Neuronal stem cell (in vitro differentiated cells): ENCODE data around the gene NOS1AP.

Experiments used
- DNase-seq: peaks from one replicate; pipeline ENCODE4 v3.0.0-alpha.2; 2013; ENCODE audit warnings: low spot score
- H2AFZ ChIP-seq: one replicate; pipeline ENCODE4 v1.6.1; 2013; ENCODE audit warnings: mild to moderate bottlenecking, low read length, inconsistent platforms
- H2AK5ac ChIP-seq: 2 replicates; pipeline ENCODE4 v1.6.1; 2013; ENCODE audit warnings: low read depth, mild to moderate bottlenecking, inconsistent platforms, low read length, moderate library complexity, mixed read lengths
- H2BK120ac ChIP-seq: 2 replicates; pipeline ENCODE4 v1.6.1; 2013; ENCODE audit warnings: low read depth, mild to moderate bottlenecking, inconsistent platforms, low read length, moderate library complexity, mixed read lengths
- H2BK12ac ChIP-seq: one replicate; pipeline ENCODE4 v1.6.1; 2013; ENCODE audit warnings: low read length, inconsistent platforms
- H2BK15ac ChIP-seq: 2 replicates; pipeline ENCODE4 v1.6.1; 2013; ENCODE audit warnings: mild to moderate bottlenecking, low read length, inconsistent platforms, mixed read lengths
- H2BK5ac ChIP-seq: one replicate; pipeline ENCODE4 v1.6.1; 2013; ENCODE audit warnings: inconsistent platforms, mild to moderate bottlenecking, low read length, moderate library complexity
- H3K14ac ChIP-seq: one replicate; pipeline ENCODE4 v1.6.1; 2013; ENCODE audit warnings: low read length, inconsistent platforms
- H3K18ac ChIP-seq: 2 replicates; pipeline ENCODE4 v1.6.1; 2013; ENCODE audit warnings: low read length, inconsistent platforms
- H3K23ac ChIP-seq: 2 replicates; pipeline ENCODE4 v1.6.1; 2013; ENCODE audit warnings: low read depth, mild to moderate bottlenecking, mixed read lengths, low read length, inconsistent platforms; ENCODE audit not compliant: poor library complexity
- H3K27ac ChIP-seq: replicated peaks from 3 replicates; pipeline ENCODE4 v1.5.1; 2013; ENCODE audit warnings: low read length, inconsistent platforms
- H3K27me3 ChIP-seq, 3 experiments: 2 replicates each; pipeline ENCODE4 v1.6.1; 2013; ENCODE audit warnings: low read length in 3 of 3, mild to moderate bottlenecking in 2 of 3, inconsistent platforms in 1 of 3, low read depth in 1 of 3, mixed read lengths in 1 of 3, moderate library complexity in 1 of 3; ENCODE audit not compliant: control insufficient read depth in 3 of 3, insufficient read depth in 3 of 3
- H3K36me3 ChIP-seq, 2 donors: replicated peaks in 1 of 2; 2 replicates each; pipeline ENCODE4 v1.6.1; 2013; ENCODE audit warnings: low read length in 2 of 2; ENCODE audit not compliant: control insufficient read depth in 2 of 2, insufficient read depth in 2 of 2
- H3K4ac ChIP-seq: 2 replicates; pipeline ENCODE4 v1.6.1; 2013; ENCODE audit warnings: inconsistent platforms, mild to moderate bottlenecking, low read length, moderate library complexity
- H3K4me1 ChIP-seq, 2 donors: 1 replicate in 1 of 2; 2 replicates in 1 of 2; pipeline ENCODE4 v1.6.1; 2013; ENCODE audit warnings: low read length in 2 of 2, low read depth in 1 of 2; ENCODE audit not compliant: control insufficient read depth in 2 of 2, insufficient read depth in 1 of 2
- H3K4me2 ChIP-seq: one replicate; pipeline ENCODE4 v1.6.1; 2013; ENCODE audit warnings: mild to moderate bottlenecking, low read length, inconsistent platforms; ENCODE audit not compliant: insufficient read depth, poor library complexity, severe bottlenecking
- H3K4me3 ChIP-seq, 2 donors: 2 replicates each; pipeline ENCODE4 v1.5.1; 2013; ENCODE audit warnings: low read length in 2 of 2, mild to moderate bottlenecking in 2 of 2, inconsistent platforms in 1 of 2, moderate library complexity in 1 of 2
- H3K79me1 ChIP-seq: one replicate; pipeline ENCODE4 v1.6.1; 2013; ENCODE audit warnings: low read depth, mild to moderate bottlenecking, inconsistent platforms, low read length, moderate library complexity
- H3K9ac ChIP-seq: one replicate; pipeline ENCODE4 v1.6.1; 2013; ENCODE audit warnings: mild to moderate bottlenecking, low read depth, low read length, inconsistent platforms; ENCODE audit not compliant: poor library complexity
- H3K9me3 ChIP-seq, 2 donors: replicated peaks in 1 of 2; 2 replicates each; pipeline versions ENCODE3 to v1.6.1; 2013; ENCODE audit warnings: low read length in 2 of 2, mild to moderate bottlenecking in 2 of 2, inconsistent platforms in 1 of 2, low read depth in 1 of 2, mixed read lengths in 1 of 2, moderate library complexity in 1 of 2; ENCODE audit not compliant: control insufficient read depth in 2 of 2, insufficient read depth in 1 of 2
- H4K8ac ChIP-seq: one replicate; pipeline ENCODE4 v1.6.1; 2013; ENCODE audit warnings: low read depth, mild to moderate bottlenecking, inconsistent platforms, low read length, moderate library complexity
- H4K91ac ChIP-seq: one replicate; pipeline ENCODE4 v1.6.1; 2013; ENCODE audit warnings: low read length, low read depth, mild to moderate bottlenecking, inconsistent platforms; ENCODE audit not compliant: poor library complexity
- WGBS, 2 donors: extraction: QIAGEN DNeasy Blood & Tissue Kit; methylation state at CpG; one replicate each; pipeline ENCODE4 v1.1.7; 2013; ENCODE audit warnings: missing lambda C conversion rate in 2 of 2, mixed read lengths in 1 of 2; ENCODE audit not compliant: insufficient read length in 2 of 2, insufficient replicate concordance in 1 of 2; ENCODE audit errors: extremely low coverage in 2 of 2; 5-methylcytosine and 5-hydroxymethylcytosine counted together

Gene NOS1AP

GRCh38 chr1:162373541-162374260 is 304.2 kb downstream of the NOS1AP start:
- DNase-seq = no peak
- Histone ChIP-seq H3K27me3 (no peaks in the 10 kb centered on the region), H3K4me1 (peaks cover 2 to 14% of the 10 kb centered on the region in 2 donors), H3K27ac (no peak overlapping the region), H3K4ac (no peak overlapping the region), H2BK120ac (no peak overlapping the region), H3K4me3 (no peak overlapping the region), H3K9ac (no peak overlapping the region), H2BK12ac (no peak overlapping the region), H3K36me3 (peaks cover 0 to 45% of the 10 kb centered on the region in 2 donors), H3K18ac (peak overlapping the region; percentile 3), H4K8ac (no peak overlapping the region), H3K4me2 (no peak overlapping the region), H4K91ac (no peak overlapping the region), H3K79me1 (no peaks in the 10 kb centered on the region), H2BK15ac (no peak overlapping the region), H2AK5ac (peak overlapping the region; percentile 25), H3K14ac (no peak overlapping the region), H3K9me3 (no peaks in the 10 kb centered on the region), H2BK5ac (peak overlapping the region; percentile 29), H2AFZ (no peak overlapping the region), H3K23ac (peak overlapping the region; percentile 52)
- no CpG with 5 or more reads among the region's 8 CpGs for WGBS, 2 donors

- Histone ChIP-seq H3K79me1 (no peaks in the 10 kb centered on the region), H2AK5ac (no peak overlapping the region), H2AFZ (no peak overlapping the region), H4K8ac (no peak overlapping the region), H3K4me1 (peaks cover 2 to 14% of the 10 kb centered on the region in 2 donors), H4K91ac (no peak overlapping the region), H2BK12ac (no peak overlapping the region), H3K9ac (peak overlapping the region; percentile 50), H3K27me3 (no peaks in the 10 kb centered on the region), H2BK15ac (peak overlapping the region; percentile 12), H3K9me3 (no peaks in the 10 kb centered on the region), H3K14ac (no peak overlapping the region), H2BK5ac (peak overlapping the region; percentile 29), H3K4me3 (no peak overlapping the region), H3K27ac (no peak overlapping the region), H2BK120ac (no peak overlapping the region), H3K18ac (peak overlapping the region; percentile 78), H3K4ac (no peak overlapping the region), H3K23ac (peak overlapping the region; percentile 52), H3K4me2 (no peak overlapping the region), H3K36me3 (peaks cover 0 to 38% of the 10 kb centered on the region in 2 donors)
- no CpG with 5 or more reads among the region's 9 CpGs for WGBS, 2 donors
- DNase-seq = no peak
Observed at GRCh38 chr1:162374406-162374805, 304.9 kb downstream of the NOS1AP start.

GRCh38 chr1:162375463-162375862 is 306.0 kb downstream of the NOS1AP start:
- H2BK120ac ChIP-seq = no peak overlapping the region
- no peak overlapping the region for H3K4me3 ChIP-seq
- H4K91ac ChIP-seq = no peak overlapping the region
- H3K27ac ChIP-seq = no peak overlapping the region
- H3K36me3 ChIP-seq = peaks cover 0 to 32% of the 10 kb centered on the region in 2 donors
- H3K9me3 ChIP-seq = no peaks in the 10 kb centered on the region
- no peaks in the 10 kb centered on the region for H3K27me3 ChIP-seq
- H4K8ac ChIP-seq = no peak overlapping the region
- peak overlapping the region; percentile 29 for H2BK5ac ChIP-seq
- H3K18ac ChIP-seq = no peak overlapping the region
- no peak for DNase-seq
- no peak overlapping the region for H2BK15ac ChIP-seq
- H2AK5ac ChIP-seq = no peak overlapping the region
- H3K79me1 ChIP-seq = no peaks in the 10 kb centered on the region
- no peak overlapping the region for H2AFZ ChIP-seq
- no peak overlapping the region for H3K23ac ChIP-seq
- no peak overlapping the region for H3K14ac ChIP-seq
- H3K4me1 ChIP-seq = peaks cover 2 to 14% of the 10 kb centered on the region in 2 donors
- no peak overlapping the region for H3K4me2 ChIP-seq
- no peak overlapping the region for H2BK12ac ChIP-seq
- no CpG with 5 or more reads among the region's 8 CpGs for WGBS, 2 donors
- no peak overlapping the region for H3K9ac ChIP-seq
- no peak overlapping the region for H3K4ac ChIP-seq

GRCh38 chr1:162376691-162377090 is 307.2 kb downstream of the NOS1AP start, which contains the start of gene SPATA46:
TSS of gene SPATA46 (minus strand) at chr1:162376854. CDS start at chr1:162376790, 64 bp downstream.
- H2AFZ ChIP-seq = no peak within 1 kb of the TSS
- H4K8ac ChIP-seq = no peak within 1 kb of the TSS
- no CpG with 5 or more reads among the region's 5 CpGs for WGBS, 2 donors

More at GRCh38 chr1:162376691-162377090, 307.2 kb downstream of the NOS1AP start, which contains the start of gene SPATA46:
- H3K4me2 ChIP-seq = no peak within 1 kb of the TSS
- no peak within 1 kb of the TSS for H3K27ac ChIP-seq
- no peak within 1 kb of the TSS for H3K4ac ChIP-seq
- H3K27me3 ChIP-seq = no peaks in the 10 kb centered on the region
- H3K23ac ChIP-seq = no peak within 1 kb of the TSS
- no peaks in the 10 kb centered on the region for H3K9me3 ChIP-seq
- no peak within 1 kb of the TSS for H3K18ac ChIP-seq
- no peak within 1 kb of the TSS for H3K9ac ChIP-seq
- no peaks in the 10 kb centered on the region for H3K79me1 ChIP-seq
- peaks cover 2 to 14% of the 10 kb centered on the region in 2 donors for H3K4me1 ChIP-seq
- H3K36me3 ChIP-seq = peaks cover 0 to 27% of the 10 kb centered on the region in 2 donors
- H4K91ac ChIP-seq = no peak within 1 kb of the TSS
- H2AK5ac ChIP-seq = no peak within 1 kb of the TSS
- H2BK5ac ChIP-seq = no peak within 1 kb of the TSS
- no peak within 1 kb of the TSS for H3K4me3 ChIP-seq
- H2BK15ac ChIP-seq = no peak within 1 kb of the TSS
- H2BK120ac ChIP-seq = no peak within 1 kb of the TSS
- H3K14ac ChIP-seq = no peak within 1 kb of the TSS
- DNase-seq = no peak
- H2BK12ac ChIP-seq = no peak within 1 kb of the TSS
